Erythroblast (primary cell): ENCODE results near the gene DOK7.

Source experiments
- GATA1 ChIP-seq: IDR thresholded peaks from 2 replicates; pipeline ENCODE4 v1.6.1; 2011; ENCODE audit warnings: low read depth, mild to moderate bottlenecking, control low read depth, low read length, moderate library complexity
- POLR2A ChIP-seq: IDR thresholded peaks from 2 replicates; pipeline ENCODE4 v1.6.1; 2011; ENCODE audit warnings: mild to moderate bottlenecking, low read length

DNA sequence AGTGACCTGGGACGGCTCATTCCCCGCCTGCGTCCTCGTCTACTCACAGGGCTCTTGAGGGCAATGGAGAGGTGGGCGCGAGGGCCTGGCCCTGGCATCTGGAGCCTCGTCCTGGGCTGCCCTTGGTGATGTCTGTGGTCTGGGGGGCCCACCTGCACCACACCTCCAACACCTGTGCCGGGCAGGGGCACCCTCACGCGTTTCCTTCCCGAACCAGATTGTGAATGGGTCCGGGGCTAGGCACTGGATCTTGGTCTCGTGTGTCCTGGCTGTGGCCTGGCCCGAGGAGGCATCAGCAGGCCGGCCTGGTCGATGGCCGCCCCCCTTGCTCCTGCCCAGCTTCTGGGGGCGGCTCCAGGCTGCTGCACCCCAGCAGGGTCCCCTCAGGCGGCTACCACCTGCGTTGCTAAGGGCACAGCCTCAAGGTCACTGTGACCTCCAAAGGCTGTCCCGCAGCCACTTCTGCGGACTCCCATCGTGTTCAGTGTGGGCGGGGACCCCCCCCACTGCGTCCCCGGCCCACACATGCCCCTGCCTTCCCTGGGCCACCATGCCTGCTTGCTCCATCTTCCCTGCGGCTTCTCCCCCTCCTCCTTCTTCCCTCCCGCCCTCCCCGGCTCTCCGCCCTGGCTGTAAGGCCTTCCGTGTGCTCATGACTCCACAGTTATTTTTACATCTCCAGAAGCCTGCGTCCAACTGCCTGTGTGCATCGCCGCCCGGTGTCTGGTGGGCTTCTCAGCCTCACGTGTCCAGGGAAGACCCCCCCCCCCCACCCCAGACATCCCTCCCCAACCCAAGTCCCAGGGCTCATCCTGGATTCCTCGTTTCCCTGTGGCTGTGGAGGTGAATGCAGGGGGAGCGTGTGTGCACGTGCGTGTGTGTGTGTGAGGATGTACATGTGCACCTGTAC lies 3.8 kb downstream of the DOK7 start:
- TF ChIP-seq POLR2A (no peak), GATA1 (no peak)
